NCI-H2107 (cell line): ENCODE measurements around the gene PPP2R2D.
A peak's percentile ranks its signal among the peaks of the same experiment; 100 is the strongest.
"Not testable (repeated sequence)": the region's sequence is repeated elsewhere in the genome, so short reads cannot be mapped to it uniquely, and the experiment has no call there.

ENCODE experiments used
- DNase-seq: peaks from one replicate; lab custom pipeline; 2025; lab: John Stamatoyannopoulos, UW

Gene PPP2R2D

DNA sequence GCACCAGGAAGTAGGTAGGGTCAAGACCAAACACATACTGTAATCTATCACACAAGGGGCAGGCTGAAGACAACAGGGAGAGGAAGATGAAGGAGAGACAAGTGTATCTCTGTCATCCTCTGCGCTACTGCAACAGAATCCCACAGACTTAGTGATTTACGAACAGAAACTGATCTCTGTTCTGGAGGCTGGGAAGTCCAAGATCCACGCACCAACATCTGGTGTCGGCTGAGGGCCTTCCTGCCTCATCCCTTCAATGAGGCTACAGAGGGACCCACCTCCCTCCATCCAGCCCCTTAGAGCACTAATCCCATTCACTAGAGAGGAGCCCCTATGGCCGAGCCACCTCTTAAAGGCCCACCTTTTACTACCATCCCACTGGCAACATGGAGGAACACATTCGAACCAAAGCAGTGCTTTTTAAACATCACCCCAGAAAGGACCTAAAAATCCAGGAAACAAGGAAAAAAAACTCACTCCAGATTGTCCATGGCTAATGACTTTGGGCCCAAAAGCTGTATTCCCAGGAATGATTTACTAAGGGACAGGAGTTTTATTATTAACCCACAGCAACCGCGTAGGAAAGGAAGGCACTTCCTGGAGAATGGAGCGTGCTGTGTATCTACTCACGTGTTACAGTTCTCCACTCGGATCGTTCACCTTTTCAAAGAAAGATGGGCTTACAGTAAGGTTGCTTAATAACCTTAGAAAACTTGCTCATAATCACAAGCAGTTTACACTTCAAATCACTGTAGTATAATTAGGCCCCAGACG lies 76.7 kb downstream of the PPP2R2D start:
- DNase-seq: no peak

DNA sequence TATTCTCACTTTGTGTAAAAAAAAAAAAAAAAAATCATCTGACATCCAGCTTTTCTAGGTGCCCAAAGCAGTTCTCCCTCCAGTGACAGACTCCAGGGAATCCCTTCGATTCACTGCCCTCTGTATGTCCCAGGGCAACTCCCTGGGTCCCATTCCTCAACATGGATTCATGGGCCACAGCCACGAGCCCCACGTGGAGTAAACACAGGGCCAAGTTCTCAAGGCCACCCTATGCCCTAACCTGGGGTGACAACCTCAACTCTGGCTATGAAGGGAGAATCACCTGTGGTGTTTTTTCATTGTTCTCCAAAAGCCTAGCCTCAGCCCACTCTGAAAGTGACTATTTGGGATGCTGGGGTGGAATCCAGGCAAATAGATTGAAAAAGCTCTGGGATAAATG lies 77.6 kb downstream of the PPP2R2D start:
- no peak for DNase-seq

DNA sequence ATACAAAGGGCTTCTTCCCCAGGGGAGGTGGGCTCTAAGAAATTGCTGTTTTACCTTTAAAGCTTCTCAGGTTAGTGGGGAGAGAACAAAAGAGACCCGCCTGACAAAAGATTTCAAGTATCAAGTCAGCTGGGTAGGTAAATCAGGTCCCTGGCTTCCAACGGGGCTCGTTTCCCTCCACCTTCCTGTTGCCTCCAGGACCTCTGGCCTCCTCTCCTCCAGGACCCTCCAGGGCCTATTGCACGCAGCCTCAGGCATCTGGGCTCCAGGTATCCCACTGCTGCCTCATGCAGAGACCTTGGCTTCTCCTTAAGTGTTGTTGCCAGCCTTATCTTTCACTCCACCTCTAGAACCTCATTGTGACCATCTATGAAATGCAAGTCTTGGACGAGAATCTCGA lies 78.0 kb downstream of the PPP2R2D start:
- no peak for DNase-seq

DNA sequence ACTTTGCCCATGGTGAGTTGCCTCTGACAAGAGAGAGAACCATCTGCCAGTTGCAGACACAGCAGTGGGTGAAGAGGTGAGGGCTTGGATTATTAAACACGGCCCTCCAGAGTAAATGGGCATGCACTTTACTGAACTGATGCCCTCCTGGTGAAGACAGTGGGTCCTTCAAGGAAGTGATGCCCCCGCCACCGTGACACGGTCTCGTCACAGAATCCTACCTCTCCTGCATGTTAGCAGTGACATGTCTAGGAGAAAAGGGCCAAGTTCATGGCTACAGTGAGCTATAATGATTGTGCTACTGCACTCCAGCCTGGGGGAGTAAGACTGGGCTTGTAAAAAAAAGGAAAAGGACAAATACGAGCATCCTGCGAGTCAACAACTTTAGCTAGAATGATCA lies 78.5 kb downstream of the PPP2R2D start:
- DNase-seq: no peak

DNA sequence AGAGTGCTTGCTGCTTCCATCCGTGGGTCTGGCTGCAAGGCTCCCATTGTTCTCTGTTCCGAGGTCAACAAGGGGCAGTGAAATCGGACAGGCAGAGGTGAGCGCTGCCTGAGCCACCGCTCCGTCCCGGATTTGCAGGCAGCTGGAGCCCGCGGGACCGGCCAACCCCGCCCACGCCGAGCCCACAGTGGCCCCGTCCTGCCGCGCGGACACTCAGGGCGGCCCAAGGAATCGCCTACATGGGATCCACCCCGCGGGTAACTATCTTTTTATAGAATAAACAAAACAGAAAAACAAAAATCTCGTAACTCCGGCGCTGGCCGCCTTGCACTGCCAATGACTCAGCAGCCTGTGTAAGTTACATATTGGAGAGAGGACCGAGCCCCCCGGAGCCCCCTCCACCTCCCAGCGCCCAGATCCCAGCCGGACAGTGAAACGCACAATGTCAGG lies 79.0 kb downstream of the PPP2R2D start:
- no peak for DNase-seq

DNA sequence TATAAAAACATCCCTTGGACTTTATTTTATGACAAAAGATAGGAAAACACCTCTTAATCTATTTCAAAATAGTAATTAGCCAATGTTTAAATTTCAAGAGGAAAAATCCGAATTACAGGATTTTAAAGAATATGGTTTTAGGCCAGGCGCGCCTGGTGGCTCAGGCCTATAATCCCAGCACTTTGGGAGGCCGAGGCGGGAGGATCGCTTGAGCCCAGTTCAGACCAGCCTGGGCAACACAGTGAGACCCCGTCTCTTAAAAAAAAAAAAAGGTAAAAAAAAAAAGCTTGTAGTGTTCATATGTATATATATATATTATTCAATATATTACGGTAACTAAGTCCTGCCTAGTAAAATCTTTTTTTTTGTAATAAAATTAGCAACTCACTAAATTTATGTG lies 79.5 kb downstream of the PPP2R2D start:
- DNase-seq: no peak

DNA sequence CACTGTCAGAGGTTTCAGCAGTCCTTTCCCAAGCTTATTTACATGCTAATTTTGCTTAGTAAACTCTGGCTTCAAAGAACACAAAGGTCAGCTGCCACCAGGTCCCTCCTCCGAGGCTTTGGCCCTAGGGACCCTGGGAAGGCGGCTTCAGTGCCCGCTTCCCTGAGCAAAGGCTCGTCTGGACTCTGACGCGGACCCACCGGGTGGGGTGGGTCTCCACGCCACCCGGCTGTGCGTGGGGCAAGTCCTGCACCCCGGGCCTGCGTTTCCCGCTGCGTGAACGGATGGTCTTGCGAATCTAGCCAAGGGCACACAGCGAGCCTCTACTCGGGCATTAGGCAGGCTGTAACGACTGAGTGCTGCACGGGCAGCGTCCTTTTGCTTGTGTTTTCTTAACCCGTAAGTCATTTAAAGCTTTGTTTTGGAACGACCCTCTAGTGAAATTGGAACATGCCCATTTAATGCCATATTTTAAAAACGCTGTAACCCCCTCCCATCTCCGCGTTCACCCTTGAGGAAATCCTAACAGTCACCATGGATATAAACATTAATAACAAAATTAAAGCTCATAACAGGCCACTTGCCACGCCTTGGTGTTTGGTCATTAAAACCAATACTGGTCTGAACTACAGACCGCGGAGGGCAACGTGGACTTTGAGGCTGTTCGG lies 80.1 kb downstream of the PPP2R2D start:
- DNase-seq: no peak

DNA sequence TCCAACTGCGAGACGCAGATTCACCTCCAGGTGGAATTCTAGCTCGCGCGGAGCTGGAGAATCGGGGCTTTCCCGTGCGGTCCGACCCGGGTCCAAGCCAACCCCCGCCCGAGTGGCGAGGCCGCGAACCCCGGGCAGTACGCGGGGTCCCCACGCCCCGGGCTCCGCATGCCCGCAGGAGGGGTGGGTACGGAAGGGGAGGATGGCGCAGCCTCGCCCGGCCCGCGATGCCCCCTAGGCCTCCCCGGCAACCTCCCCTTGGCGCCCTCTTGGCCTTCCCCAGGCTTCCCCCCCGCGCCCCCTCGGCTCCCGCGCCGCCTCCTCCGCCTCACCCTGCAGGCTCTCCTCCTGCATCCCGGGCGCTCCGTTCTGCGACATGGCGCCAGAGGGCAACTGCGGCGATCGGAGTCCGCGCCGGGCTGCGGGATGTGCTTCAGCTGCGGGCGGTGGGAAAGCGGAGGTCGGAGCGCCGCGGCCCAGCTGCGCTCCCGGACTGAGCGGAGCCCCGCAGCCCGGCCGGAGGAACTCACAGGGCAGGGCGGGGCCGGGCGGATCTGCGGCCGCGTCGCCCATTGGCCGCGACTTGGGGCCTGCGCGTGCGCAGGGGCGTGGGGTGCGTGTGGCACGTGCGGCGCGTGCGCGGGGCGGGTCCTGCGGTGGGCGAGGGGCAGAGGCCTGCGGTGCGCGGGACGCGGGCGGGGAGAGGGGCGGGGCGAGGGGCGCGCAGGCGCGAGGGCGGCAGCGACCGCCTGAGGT lies 80.8 kb downstream of the PPP2R2D start, which contains the start of gene BNIP3:
Gene BNIP3 (minus strand): TSS at position 495 of the 756 bp plus-strand sequence. CDS start 117 bp downstream, at position 378.
- peak; percentile 81 for DNase-seq

DNA sequence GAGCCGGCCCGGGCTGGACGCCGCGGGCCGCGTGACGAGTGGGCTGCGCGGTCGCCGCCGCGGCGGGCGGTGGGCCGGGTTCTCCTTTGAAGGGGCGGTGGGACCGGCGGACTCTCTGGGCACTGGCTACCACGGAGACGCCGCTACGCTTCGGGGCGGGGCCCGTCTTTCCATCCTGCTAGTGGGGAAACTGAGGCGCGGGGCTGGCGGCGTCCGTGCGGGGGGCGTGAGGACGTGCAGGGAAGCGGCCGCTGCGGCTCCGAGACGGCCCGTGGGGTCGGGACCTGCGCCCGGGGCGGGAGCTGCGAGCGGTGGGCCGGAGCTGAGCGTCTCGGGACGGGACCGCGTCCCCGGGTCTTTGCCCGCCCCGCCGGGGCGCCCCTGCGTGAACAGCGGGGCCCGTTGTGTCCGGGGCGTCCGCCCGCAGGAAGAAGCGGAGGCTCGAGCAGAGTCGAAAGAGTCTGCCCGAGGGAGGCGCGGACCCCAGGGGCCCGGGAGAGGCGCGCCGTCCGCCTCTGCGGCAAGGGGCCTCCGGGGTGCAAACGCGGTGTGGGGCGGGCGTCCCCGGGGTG lies 81.5 kb downstream of the PPP2R2D start:
- DNase-seq: no peak

DNA sequence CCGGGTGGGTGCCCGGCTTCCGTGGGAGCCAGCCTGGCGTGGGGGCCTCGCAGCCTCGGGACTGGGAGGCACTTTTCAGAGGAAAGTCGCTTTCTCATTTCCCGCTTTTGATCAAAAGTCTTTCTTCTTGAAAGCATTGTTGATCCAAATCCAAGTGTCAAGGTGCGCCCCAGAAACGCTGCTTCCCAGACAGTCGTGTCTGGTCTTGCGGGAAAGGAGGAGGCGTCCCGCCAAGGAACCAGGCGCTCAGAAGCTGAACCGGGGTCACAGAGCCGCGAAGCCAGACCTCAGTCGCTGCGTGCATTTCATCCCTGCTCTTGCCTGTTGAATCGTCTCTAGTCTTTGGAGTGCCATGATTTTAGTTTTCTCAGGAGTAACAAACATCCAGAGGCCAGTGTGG lies 82.0 kb downstream of the PPP2R2D start:
- DNase-seq: no peak

DNA sequence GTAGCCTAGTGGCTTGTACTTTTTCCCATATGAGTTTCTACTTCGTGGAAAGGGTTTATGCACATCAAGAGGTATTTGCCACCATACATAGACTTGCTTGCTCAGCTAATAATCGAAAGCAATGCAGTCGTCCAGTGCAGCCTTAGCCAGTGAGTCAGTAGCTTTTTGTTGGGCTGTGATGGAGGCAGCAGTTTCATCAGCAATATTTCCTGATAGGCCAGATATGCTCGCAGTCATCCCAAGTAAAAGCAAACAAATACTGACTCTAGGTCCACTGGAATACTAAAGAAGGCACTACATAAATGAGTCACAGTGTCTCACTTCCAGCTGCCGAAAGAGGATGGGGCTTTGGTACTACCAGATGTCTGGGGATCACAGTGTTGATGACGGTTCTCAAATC lies 83.0 kb downstream of the PPP2R2D start:
- DNase-seq: no peak

DNA sequence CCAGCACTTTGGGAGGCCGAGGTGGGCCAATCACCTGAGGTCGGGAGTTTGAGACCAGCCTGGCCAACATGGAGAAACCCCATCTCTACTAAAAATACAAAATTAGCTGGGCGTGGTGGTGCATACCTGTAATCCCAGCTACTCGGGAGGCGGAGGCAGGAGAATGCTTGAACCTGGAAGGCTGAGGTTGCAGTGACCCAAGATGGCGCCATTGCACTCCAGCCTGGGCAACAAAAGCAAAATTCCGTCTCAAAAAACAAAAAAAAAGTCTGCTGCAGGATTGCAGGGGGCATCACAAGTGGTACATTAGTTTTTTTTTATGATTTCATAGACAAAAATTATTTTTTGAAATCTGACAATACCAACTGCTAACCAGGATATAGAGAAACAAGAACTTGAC lies 86.0 kb downstream of the PPP2R2D start:
- DNase-seq: not testable (repeated sequence)

DNA sequence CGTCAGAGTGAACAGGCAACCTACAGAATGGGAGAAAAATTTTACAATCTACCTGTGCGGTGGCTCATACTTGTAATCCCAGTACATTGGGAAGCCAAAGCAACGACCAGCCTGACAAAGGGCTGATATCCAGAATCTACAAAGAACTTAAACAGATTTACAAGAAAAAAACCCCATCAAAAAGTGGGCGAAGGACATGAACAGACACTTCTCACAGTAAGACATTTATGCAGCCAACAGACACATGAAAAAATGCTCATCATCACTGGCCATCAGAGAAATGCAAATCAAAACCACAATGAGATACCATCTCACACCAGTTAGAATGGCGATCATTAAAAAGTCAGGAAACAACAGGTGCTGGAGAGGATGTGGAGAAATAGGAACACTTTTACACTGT lies 86.5 kb downstream of the PPP2R2D start:
- DNase-seq: not testable (repeated sequence)

DNA sequence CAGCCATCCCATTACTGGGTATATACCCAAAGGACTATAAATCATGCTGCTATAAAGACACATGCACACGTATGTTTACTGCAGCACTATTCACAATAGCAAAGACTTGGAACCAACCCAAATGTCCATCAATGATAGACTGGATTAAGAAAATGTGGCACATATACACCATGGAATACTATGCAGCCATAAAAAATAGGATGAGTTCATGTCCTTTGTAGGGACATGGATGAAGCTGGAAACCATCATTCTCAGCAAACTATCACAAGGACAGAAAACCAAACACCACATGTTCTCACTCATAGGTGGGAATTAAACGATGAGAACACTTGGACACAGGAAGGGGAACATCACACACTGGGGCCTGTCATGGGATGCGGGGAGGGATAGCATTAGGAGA lies 87.0 kb downstream of the PPP2R2D start:
- DNase-seq: not testable (repeated sequence)

DNA sequence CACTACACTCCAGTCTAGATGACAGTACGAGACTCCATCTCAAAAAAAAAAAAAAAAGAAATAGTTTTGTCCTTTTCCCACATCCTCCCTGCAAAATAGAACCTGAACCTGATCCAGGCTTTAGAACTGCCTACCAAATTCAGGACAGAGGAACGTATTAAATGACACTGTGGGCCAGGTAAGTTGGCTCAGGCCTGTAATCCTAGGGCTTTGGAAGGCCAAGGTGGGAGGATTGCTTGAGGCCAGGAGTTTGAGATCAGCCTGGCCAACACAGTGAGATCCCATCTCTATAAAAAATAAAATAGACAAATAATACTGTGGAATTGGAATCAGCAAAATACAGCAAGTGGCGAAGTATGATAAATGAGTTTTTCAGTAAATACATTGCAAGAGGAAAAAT lies 90.9 kb downstream of the PPP2R2D start:
- DNase-seq: no peak

DNA sequence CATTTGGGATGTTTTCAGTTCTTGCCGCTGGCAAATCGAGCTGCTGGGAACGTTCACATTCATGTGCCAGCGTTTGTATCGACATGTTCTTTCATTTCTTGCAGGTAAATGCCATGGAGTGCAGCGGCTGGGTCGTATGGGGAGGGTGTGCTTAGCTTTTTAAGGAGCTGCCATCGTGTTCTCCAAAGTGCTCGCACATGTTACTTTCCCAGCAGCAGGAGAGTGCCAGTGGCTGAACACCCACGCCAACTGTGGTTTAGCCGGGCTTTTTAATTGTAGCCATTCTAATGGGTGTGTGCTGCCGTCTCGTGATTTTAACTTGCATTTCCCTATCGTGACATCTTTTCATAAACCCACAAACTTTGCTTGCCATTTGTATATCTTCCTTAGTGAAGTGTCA lies 92.5 kb downstream of the PPP2R2D start:
- DNase-seq: no peak

DNA sequence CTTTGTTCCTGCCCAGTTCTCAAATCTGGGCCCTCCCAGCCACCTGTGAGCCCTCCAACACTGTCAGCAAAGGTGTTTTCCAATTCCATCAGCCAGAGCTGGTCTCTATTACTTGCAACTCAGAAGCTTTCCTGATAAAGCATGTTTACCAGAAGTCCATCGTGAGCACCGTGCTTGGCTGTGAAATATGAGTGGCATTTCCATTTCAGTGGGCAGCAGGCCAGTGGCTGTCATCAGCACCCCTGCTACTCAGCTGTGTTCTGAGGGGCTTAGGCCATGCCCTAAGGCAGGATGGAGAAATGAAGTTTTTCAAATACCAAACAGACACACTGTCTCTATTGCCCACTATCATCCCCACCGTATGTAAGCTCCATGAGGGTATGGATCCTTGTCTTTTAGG lies 93.6 kb downstream of the PPP2R2D start:
- DNase-seq: no peak

DNA sequence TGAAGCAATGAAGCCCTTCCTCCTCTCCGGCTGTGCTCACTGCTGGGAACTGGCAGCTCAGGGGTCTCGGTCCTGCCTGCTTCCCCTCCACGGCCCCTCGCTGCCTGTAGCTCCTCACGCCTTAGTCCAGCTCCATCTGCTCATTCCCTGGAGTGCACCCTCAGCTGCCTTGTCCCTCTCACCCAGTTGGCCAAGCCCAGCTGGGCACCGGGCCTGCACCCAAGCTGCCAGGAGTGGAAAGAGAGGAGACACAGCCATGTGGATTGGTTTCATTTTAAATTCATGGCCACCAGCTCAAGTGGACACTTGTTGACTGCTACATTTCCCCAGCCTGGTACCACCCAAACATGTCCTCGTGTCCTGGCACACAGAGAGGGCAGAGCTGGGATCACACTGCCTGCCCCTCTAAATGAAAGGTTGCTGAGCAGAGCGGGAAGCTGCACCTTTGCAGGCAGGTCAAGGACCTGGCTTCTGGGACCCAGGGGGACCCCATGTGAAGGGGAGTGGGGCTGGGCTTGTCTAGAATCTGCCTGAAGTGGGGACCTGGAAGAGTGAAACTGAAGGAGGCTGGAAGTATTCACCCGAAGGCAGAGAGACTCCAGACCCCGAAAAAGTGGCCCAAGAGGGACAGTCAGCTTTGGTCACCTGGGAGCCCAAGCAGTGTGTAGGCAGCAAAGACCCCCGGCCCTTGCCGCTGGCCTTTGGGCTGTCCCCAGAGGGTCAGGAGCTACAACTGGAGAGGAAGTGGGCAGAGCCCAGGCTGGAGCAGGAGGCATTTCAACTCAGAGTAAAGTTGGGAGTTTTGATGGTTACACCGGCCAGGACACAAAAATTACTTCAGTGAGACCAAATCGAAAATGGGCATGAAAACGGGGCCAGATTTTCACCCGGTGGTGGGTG lies 95.9 kb downstream of the PPP2R2D start:
- DNase-seq: no peak

DNA sequence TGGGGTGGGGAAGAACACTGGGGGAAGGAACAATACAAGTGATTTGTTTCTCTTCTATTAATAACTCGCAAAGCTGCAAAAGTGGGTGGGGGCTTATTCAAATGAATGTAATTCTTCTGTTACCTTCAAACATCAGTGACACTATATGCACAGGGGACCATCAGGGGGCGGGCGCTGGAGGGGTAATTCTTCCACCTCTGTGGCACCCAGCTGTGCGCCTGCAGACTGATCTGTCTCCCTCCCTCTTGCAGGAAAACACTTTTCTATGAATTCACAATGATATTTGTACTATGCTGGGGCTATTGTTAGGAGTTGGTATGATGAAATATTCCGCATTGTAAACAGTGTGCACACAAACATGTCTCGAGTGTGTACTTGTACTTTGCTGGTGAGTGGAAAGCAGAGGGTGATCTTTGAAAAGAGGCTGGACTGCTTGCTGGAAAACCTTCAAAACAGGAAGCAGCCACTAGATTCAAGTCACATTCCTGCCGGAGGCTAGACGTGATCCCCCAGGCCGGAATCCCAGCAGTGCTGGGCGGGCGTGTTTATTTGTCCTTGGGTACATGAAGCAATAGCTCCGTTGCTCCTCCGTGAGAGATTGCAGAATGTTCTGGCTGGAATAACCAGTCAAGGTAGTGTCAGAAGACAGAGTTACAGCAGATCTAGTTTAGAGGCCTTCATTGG lies 96.7 kb downstream of the PPP2R2D start:
- no peak for DNase-seq

DNA sequence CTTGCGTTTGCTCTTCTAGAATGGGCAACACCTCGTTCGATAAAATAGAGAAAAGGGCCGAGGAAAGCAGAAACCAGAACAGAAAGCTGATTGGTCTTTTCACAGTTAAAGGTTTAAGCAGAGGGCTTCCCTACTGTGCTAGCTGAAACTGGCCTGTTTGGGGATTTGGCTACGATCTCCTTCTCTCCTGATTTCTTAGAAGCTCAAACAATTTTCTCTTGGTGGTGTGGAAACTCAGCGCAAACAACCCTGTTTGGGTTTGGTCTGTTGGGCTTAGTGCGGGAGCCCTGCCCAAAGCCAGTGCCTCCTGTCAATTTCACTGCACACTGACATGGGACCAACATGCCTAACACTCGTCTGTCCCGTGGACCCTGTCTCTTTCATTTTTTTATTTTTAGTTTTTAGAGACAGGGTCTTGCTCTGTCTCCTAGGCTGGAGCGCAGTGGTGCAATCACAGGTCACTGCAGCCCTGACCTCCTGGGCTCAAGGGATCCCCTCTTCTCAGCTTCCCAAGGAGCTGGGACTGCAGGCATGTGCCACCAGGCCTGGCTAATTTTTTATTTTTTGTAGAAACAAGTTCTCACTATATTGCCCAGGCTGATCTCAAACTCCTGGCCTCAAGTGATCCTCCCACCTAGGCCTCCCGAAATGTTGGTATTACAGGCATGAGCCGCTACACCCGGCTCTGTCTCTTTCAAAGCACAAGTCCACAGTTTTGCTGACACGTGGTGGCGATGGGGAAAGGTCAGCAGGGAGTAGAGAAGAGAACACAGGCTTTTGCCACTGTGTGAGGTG lies 97.4 kb downstream of the PPP2R2D start:
- DNase-seq: no peak
